GM18861 (cell line): ENCODE data around the gene KCND3.

Experiments used
- ATAC-seq: cut with Tn5 transposase; IDR thresholded peaks from one replicate; pipeline ENCODE4 v1.9.1; 2021; ENCODE audit not compliant: unreplicated experiment

KCND3 gene

GRCh38 chr1:111989531-111990025 is at the start of gene KCND3:
KCND3 (minus strand) TSS chr1:111989668.
- no peak for ATAC-seq

GRCh38 chr1:112034277-112034676 is 44.8 kb upstream of the KCND3 start:
- ATAC-seq, result no peak

DNA sequence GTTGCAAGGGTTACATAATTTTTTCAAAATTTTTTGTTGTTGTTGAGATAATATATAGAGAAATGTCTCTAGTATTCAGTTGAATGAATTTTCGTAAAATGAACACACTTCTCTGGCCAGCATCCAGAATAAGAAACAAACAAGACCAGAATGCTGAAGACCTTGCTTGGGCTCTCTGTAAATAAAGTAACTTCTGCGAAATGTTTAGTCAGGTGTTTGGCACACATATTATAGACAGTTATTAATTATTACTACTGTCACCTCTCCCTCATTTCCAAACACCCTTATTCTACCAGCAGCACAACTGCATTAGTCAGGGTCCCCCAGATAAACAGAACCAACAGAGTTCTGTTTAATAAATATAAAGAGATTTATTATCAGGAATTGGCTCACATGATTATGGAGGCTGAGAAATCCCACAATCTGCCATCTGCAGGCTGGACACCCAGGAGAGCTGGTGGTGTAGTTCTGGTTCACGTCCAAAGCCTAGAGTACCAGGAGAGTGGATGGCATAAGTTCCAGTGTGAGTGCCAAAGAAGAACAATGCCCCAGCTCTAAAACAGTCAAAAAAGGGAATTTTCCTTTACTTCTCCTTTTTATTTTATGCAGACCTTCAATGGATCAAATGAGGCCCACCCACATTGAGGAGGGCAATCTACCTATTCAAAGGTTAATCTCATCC is 44.1 kb upstream of the KCND3 start:
- ATAC-seq, result no peak

GRCh38 chr1:112030157-112030556 is 40.7 kb upstream of the KCND3 start:
- ATAC-seq, result no peak

- ATAC-seq, result no peak
These were observed 38.2 kb upstream of the KCND3 start for GRCh38 chr1:112027696-112028095.

DNA sequence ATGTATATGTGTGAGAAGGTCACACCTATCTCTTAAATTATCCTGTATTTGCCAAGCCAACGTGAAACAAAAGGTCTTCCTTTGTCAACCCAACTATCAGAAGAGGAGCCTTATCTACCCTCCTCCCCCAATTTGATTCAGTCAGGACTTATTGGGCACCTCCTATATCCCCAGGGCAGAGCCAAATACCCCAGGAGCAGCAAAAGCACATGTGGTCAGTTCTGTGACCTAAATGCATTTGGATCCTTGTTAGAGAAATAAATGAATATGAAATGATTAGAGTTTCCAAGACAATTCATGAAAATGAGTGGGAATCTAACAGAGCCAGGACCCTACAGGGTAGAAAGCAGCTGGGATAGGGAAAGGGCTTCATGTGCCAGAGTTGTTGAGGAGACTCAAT is 37.0 kb upstream of the KCND3 start:
- no peak for ATAC-seq

DNA sequence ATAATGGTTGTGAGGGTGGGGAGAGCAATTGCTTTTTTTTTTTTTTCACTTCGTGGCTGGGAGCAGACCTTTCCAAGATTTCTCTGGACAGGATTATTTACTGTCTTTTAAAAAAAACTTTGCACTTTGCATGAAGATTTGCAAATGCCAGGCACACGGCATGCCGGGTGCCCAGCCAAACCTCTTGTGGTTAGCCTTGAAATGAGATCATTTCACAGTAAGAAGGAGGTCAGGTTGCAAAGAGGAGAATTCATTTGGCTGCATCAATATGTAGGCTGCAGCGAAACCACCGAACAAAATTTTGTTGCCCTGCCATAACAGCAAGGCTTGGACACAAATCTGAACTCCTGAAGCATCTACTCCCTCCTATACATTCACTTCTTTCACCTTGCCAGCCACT is 36.5 kb upstream of the KCND3 start:
- no peak for ATAC-seq

DNA sequence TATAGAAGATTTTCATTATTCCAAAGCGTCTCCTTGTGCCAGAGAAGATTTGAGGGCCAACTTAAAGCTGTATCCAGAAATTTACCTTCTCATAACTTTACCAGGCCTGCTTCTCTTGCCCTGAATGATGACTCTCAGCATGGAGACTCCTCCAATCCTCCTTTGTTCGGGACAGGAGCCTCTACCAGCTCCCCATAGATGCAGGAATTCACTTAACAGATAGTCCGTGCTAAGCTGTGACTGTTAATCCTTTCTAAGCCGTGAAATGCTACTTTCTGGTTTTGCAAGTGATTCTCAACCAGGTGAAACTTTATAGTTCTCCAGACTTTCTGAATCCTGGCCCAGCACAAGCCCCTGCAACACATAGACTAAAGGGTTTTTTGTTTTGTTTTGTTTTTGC is 31.8 kb upstream of the KCND3 start:
- no peak for ATAC-seq

DNA sequence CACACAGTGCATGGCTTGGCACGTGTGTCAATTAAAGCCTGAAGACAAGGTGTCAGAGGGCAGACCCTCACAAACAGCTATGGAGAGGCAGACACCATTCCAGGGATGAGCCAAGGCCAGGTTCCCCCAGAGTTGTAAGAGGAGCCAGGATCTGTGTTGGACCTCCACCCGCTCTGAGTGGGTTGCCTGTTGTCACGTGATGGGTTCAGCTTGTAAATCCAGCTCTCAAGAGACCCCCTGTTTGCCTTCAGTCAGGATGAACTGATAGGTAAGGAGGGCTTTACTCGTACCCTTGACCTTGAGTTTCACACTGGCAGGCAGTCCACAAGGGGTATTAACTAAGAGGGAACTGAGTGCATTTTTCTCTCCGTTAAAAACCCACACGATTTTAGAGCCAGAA is 27.7 kb upstream of the KCND3 start:
- ATAC-seq, result no peak

DNA sequence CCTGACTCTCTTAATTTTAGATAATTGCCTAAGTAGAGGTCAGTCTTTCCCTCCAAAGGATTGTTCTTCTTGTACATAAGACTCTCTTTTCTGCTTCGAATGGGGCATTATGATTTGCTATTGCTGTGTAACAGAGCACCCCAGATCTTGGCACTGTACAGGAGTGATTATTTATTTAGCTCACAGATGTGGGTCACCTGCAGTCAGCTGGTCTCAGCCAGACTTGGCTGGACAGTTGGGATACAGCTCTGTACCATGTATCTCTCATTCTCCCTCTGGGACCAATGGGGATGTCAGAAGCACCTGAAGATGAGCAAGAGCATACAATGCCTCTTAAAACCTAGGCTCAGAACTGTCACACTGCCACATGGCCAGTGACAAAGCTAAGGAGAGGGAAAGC is 23.4 kb upstream of the KCND3 start:
- ATAC-seq, result no peak

- ATAC-seq, result no peak
These were observed 21.7 kb upstream of the KCND3 start for GRCh38 chr1:112011202-112011601.

DNA sequence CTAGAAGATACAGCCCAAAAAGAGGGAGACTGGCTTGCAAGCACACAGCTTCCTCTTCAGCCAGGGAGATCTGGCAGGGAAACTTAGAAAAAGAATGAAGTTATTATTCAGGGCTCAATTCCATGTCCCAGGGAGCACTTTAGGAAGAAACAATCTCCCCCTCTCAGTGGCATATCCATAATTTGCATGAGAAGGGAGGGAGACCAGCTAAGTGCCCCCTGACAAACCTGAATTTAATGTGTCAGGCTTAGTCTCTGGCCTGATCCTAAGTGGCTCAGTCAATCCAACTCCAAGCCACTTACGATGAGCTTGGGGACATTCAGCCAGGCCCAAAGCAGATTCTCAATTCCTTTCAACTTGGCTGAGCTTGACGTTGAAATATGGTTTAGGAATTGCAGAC is 17.7 kb upstream of the KCND3 start:
- ATAC-seq, result no peak

DNA sequence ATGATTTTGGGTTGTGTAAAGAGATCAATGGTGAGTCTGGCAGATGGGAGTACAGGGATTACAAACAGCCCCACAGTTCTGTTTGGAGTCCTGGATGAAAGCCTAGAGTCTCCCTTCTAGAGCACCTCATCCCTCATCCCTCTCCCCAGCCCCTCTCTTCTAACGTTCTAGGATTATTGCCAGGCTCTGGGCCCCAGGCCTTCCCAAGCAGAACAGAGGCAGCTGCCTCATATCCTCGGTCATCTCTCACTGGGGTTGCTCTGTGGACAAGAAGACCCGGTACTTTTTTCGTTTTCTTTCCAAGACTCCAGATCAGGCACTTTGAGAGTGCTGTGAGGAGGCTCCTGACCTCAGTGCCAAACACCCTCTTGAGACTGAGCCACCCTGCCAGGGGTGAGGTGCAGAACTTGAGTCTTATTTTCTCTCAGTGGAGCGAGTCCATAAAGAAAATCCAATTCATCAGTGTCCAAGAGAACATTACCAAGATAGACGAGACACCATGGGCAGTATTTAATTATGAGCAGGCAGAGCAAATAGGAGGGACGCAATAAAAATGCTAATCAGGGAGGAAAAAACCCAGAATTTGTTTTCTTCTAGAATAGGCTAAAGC is 17.1 kb upstream of the KCND3 start:
- no peak for ATAC-seq

DNA sequence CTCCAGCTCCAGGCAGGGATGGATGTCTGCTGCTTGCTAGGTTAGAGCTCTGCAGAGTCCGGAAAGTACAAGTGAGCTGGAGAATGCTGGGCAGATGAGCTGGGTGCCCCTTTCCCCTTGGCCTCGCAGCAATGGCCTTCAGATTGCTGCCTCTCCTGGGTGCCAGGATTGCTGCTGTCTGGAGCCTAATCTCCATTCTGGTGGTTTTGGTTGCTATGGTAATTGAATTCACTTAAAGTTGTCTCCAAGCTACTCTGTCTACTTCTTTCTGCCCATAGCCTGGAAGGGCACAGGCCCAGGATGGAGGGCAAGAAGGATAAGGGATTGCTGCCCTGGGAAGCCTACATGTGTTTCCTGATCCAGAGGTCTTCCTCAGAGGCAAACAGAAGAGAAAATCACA is 14.6 kb upstream of the KCND3 start:
- ATAC-seq, result no peak

DNA sequence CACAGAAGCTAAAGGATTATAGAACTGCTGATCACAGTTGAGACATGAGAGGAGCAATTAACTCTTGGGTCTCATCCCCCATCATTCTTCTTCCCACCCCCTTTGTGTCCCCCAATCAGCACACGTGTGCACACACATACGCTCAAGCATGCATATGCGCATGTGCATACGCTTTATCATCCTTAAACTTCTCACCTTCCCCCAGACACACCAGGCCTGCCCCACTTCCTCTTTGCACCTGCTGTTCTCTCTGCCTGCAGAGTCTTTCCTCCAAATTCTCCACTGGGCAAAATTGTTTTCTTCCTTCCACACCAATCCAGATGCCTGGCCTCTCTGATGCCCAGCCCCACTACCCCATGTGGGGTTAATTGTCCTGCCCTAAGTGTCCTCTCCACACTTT is 13.0 kb upstream of the KCND3 start:
- no peak for ATAC-seq

- no peak for ATAC-seq
These were observed 12.0 kb upstream of the KCND3 start for GRCh38 chr1:112001436-112001835.

DNA sequence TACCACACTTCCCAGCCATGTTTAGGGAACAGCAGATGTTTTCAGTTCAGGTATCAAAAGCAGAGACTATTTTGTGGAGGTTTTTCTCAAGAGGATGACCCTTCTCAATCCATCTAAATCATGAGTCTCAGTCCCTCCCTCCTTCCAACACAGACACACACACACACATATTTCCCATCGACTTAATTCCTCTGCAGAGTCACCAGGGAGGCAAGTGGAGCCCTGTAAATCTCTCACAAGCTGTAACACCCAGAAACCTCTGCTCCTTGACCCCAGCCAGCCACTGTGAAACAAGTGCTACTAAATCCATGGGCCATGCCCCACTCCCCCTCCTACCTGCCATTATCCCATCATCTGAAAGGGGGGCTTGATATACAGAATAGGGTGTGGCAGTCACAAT is 10.6 kb upstream of the KCND3 start:
- no peak for ATAC-seq

DNA sequence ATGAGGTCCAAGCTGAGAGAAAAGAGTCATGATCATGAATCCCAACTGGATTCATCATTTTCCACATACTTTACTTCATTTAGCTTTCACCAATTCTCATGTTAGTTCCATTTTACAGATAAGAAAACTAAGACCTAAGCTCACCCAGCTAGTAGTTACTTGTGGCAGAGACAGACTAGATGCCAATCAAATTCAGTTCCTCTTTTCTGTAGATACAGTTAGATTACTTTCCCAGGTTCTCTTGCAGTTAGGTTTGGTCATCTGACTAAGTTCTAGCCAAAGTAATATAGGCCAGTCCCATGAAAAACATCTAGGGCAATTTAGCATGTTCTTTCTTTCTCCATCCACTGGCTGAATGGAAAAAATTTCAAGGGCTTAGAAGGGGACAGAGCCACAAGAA is 8.9 kb upstream of the KCND3 start:
- no peak for ATAC-seq

DNA sequence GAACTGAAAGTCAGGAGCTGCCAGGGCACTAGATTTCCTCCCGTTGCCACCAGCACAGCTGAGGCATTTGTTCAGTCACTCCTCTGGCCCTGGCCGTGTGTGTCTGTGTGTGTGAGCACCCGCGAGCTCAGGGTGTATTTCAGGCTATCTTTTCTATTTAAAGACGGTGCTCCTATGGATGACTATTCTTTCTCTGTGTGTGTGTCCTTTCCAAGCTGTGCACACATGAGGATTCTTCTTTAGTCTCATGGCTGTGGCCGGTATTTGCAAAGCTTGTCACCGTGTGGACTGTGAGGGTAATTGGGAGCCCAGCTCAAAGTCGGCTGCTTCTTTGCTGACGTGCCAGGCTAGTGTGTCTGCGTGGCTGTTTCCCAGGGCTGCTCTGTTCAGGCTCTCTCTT is 3.0 kb upstream of the KCND3 start:
- no peak for ATAC-seq

DNA sequence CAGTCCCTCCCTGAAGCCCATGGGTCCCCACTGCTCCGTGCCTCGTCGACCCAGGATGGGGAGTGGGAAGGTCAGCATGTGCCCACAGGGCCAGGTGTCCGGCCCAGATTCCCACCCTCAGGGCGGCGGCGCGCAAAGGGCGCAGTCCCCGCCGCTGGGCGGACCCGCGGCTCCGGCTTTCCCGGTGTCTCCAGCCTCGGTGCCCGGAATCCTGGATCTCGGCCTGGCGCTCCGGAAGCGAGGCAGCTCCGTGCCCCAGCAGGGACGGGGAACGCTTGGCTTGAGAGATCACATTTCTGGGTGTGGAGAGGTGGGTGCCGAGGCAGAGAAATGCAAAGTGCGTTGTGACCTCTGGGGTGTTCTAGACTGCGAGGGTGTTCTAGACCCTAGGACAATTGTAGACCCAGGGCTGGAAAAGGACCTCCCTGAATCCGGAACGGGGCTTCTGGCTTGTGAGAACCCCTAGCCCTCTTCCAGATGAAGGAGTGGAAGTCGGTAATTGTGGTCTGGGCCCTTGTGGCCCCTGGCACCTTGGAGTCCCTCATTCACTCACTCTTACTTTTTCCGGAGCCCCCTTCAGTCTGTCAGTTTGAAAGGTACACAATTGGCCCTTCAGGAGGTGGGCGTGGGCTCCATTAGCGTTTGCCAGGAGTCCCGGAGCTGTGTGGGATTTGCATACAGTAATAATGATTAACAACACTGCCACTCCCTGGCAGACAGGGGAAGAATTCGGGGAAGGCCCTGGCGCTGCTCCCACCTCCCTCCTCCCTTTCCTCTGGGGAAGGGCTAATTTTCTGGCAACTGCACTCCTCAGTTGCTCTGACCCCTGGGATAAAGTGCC is 1.6 kb upstream of the KCND3 start:
- no peak for ATAC-seq

GRCh38 chr1:111990026-111990877 is 784 bp upstream of the KCND3 start:
- no peak for ATAC-seq
